ENCODE data around the gene SMTN.
A peak's percentile ranks its signal among the peaks of the same experiment; 100 is the strongest.
"Not testable (repeated sequence)": the region's sequence is repeated elsewhere in the genome, so short reads cannot be mapped to it uniquely, and the experiment has no call there.

The SMTN gene

DNA sequence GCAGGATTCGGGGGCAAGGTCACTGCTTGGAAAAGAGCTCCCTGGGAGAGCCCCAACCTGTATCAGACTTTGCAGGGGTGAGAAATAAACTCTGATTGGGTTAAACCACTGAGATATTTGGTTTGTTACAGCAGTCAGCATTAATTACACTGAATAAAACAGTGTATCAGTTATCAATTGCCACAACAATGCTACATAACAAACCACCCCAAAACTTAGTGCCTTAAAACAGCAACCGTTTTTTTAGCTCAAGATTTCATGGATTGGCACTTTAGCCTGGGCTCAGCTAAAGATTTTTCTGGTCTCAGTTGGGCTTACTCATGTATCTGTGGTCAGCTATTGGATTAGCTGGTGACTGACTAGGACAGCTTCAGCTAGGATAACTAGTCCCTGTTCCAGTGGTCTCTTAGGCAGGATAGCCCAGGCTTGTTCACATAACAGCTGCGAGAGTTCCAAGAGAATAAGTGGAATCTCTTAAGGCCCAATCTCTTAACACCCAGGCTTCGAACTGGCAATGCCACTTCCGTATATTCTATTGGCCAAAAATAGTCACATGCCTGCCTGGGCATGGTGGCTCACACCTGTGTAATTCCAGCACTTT is 7.5 kb upstream of the SMTN start:
- DNase-seq, result not testable (repeated sequence)

DNA sequence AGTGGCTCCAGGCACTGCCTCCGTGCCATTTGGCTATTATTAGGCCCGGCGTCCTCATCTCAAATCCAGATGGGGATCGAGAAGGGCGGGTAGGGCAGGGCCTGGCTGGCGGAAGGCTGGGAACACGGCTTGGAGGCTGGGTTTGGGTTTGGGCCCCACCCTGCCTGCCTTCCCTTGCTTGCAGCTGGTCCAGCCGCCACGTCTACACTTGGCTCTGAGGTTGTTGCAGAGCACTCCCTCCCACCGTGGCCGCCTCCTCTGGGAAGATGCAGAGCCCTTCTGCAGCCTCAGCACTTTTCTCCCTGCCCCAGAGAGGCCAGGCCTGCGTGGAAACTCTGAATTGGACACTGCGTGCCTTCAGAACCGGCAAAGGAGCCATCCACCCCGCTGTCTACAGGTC is 5.2 kb upstream of the SMTN start:
- no peak for DNase-seq

DNA sequence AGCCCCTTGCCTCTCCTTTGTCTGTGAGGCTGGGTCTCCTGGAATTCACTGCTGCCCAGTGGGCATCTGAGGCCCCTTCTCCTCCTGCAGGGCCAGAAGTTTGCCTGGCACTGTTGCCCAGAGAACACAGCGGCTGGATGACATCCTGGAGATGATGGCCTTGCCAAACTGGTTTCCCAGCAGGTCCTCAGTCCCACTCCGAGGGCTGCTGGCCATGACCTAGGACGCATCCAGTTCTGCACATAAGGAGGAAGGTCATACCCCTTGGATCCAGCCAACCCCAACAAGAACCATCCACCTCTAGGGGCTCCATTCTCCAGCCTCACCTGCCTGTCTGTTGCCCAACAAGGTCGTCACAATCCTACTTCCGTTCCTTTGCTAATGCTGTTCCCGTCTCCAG is 3.4 kb upstream of the SMTN start:
- no peak for DNase-seq

DNA sequence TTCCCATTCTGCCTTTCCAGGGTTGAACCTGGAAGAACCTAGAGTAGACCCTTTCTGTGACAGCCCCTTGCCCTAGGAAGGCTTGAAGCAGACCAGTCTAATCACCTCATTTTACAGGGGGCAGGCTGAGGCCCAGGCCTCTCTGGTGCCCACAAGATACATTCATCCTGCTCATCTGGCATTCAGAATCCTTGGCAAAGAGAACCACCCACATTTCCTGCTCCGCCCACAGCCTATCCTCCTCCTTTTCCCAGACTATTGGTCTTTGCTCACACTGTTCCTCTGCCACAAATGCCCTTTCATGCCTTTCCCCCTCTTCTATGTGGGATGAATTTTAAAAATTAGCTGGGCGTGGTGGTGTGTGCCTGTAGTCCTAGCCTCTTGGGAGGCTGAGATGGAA is 2.7 kb upstream of the SMTN start:
- DNase-seq, result not testable (repeated sequence)

DNA sequence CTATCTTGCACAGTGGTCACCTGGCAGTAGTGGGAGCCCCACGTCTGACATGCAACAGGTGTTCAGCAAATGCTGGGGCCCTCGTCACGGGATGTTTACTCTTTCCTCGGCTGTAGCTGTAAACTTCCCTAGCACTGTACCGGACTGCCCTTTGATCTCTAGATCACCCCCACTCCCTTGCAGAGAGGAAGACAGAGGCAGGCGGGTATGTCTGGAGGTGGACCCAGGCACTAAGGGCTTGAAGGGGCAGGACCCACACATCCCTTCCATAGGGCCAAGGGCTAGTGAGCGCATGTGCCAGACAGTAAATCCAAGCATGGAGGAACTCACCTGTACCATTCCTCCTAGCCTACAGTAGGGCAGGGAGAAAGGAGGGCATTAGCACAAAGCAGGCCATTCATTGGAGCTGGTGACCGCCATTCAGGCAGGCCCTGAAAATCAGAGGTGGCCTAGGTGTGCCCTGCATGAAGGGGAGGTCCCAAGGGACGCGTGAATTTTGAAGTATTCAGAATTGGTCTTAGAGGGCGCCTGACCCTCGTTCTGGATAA is 1.9 kb upstream of the SMTN start:
- no peak for DNase-seq

DNA sequence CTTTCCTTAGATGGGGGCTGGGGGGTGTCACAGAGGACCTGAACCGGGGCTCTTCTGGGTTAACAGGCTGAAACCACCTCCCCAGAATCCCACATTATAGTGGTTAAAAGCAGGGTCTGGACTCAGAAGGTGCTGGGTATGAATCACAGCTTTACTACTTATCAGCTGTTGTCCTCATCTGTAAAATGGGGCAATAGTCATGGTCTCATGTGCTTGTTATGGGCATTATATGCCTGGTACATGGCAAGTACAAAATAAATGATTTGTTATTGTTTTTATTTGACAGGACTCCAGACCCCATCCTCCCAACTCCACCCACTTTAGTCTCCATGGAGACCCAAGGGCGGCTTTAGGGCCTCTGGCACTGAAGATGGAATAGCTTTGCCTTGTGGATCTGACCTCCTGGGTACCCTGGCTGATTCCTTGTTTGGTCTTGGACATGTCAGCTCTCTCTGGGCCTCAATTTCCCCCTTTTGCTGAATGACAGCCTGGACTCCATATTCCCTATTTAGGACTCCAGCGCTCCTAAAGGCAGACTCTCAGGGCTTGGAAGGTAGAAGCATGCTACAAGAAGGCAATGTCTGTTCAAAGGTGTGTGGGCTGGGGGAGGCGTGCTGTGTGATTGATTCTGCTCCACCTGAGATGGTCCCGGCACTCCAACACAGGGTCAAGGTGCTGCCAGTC is 812 bp upstream of the SMTN start:
- no peak for DNase-seq

DNA sequence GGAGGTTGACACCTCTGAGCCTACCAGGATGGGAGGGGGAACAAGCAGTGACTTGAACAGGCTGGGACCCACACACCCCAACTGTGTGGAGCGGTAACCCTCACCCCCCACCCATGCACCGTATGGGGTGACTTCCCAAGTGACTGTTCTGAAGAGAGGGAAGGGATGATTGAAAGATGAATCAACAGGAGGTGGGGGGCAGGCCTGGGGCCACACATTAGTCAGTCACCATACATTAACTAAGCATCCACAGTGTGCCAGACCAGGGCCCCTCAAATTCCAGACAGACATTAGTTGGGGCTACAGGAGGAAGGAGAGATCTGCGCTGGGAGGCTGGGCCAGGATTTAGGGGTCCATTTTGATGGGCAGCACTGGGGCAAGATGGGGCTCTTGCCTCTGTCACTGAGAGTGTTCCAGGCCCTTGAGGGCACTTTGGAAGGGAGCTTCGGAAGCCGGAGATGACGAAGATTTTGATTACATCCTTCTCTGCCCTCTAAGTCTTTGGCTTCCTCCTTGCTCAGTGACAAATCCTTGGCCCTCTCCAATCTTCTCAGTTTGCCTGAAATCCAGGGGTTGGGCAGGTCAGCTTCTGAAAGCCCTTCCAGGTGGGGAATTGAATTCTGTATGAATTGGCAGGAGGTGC is 966 bp downstream of the SMTN start:
- peak in 1 of 2 experiments; percentile 19 for DNase-seq

DNA sequence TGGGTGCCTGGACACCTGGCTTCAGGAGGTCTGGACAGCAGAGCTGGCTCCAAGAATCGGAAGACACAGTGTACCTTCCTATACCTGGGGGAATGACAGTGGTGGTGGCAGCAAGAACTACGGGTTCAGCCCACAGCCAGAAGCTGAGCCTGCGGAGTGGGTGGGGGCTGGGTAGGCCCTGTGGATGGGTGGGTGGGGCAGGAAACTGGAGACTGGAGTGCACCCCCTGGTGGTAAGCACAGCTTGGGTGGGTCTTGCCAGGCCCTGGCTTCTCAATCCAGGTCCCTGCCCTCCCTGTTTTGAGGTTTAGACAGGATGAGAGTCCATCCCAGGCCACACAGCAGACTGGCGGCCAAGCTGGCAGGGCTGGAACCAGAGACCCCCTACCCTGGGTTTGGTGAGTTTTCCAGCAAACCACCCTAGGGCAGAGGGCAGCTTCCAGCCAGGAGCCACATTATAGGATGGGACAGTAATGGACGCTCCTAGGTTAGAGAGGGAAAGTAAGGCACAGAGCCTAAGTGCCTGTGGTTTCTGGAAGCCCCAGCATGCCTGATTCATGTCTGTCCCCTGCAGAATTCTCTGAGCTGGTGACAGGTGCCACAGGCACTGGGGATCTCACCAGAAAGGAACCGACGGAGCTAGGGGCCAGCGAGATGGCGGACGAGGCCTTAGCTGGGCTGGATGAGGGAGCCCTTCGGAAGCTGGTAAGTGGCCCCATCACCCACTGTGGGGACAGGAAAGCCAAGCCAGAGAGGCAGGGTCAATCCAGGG is 1.7 kb downstream of the SMTN start:
- peak in 1 of 2 experiments; percentile 47 for DNase-seq

DNA sequence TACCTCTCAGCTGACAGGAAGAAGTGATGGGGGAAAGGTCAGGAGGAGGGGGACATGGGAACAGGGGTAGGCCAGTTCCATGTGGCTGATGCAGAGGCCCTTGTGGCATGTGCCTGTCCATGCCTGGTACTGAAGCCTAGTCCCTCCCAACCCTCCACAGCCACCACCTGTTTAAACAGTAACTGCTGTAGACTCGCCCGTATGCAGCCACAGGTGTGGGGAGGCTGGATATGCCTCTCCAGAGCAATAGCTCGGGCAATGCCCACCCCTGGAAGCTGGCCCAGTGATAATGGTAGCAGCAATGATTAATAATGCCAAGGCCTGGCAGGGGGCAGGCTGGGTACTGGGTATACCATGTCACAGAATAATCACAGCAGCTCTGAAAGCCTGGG is 2.3 kb downstream of the SMTN start:
- no peak for DNase-seq

DNA sequence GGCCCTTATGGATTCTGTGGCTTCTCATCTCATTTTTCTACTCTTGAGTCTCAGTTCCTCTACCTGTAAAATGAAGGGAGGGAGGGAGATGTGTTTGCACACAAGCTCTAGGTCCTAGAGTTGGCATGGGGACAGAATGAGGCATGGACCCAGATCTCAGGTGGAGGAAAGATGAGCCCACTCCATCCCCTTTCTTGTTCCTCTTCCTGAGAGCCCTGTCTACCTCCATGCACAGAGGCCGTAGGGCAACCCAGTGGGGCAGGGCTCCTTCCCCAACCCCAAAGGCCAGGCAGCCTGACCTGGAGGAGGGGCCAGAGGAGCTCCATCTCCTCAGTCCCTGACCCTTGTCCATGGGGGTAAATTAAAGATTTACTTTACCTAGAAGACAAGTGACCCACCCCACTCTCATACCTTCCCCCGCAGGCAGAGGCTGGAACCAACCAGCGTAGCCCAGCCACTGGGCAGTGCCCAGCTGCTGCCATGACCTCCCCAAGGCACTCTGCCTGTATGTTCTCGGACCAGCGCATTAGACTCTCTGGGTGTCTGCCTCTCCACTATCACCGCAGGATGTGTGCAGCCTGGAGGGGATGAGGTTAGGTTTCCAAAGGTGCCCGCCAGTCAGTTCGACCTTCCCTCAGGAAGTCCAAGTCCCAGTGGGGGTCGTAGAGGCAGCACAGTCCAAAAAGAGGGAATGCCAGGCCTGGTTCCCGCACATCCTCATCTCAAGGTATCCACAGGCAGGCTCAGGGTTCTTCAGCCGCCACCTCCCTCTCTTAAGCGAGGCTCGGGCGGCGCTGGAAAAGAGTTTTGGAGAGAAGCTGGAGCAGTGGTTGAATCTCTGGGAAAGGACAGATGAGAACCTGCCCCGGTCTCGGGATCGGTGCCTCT is 3.0 kb downstream of the SMTN start:
- no peak for DNase-seq

DNA sequence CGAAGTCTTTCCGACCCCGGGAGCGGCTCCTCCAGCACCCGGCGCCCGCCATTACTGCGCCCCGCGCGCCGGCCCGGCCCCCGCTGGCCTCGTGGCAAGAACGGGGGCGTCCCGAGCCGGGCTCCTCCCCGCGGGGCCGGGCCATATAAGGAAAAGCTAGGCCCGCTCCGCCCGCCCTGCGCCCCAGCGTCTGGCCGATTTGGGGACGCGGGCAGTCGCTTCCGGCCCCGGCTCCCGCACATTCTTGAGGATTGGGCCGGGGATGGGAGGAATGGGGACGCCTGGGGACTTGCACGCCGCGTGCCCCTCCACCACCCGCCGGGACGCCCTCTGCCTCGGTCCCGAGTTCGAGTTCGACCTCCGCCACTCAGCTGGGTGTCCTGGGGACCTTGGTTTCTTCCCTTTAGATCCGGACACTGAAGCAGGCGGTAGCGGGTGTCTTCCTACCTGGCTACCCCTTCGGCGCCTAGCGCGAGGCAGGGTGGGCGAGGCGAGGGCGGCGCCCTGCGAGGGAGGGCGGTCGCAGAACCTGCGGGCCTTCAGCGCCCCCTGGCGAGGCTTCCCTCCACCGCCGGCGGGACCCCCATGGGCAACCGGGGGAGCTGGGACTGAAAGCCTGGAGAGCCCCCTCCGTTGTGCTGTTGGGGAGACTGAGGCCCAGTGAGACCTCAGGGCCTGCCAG is 3.8 kb downstream of the SMTN start:
- peak in 1 of 2 experiments; percentile 56 for DNase-seq

DNA sequence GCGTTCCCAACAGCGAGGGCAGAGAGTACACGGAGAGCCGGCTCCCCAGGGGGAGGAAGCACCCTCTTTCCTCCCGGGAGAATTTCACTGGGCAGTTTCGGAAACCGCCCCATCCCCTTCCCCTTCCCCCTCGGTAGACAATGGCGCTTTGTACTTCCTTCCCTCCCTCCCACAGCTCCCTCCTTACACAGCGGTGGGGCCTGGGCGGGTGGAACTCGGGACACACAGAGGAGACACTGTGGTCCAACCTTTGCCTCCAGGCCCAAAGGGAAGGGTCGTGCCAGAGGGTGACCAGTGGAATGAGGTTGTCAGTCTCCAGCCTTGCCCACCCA is 4.3 kb downstream of the SMTN start:
- DNase-seq, result no peak

DNA sequence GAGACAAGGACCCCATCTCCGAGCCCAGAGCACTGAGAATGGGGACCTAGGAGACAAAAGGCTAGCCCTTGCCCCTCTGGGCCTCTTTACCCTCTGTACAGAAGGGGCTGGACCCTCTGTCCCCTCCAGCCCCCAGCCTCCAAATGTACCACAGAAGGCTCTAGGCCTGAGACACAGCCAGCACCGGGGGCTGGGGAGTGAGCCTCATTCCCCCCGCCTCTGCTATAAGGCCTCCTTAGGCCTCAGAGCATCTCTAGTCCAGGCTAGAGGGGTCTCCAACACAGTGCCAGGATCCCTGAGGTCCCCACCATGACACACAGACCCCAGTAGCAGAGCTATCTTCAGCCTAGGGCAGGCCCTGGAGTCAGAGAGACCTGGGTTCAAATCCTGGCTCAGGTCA is 4.8 kb downstream of the SMTN start:
- DNase-seq, result no peak

DNA sequence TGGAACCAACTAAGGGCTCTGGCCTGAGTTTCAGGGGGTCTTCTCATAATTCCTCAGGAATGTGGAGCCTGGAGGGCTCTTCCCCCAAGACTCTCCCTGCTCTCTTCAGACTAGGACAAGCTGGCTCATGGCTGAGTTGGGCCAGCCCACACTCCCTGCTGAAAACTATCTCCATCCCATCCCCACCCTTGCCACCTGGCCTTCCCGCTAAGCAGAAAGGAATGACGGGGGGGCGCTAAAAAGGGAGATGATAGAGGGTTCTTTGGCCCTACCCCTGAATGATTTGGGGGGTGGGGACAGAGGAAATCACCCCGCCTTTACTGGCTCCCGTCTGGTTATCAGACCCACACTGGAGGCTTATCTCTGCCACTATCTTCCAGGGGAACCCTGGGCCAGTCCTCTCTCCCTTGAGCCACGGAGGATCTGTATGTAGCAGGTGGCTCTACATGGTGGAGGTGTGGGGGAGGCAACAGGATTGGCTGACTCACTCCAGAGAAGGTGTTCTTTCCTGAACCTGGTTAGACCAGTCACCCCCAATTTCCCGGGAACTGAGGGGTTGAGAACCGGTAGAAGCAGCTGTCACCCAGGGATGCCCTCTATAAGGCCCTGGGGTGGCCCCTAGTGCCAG is 5.7 kb downstream of the SMTN start:
- DNase-seq, result no peak

DNA sequence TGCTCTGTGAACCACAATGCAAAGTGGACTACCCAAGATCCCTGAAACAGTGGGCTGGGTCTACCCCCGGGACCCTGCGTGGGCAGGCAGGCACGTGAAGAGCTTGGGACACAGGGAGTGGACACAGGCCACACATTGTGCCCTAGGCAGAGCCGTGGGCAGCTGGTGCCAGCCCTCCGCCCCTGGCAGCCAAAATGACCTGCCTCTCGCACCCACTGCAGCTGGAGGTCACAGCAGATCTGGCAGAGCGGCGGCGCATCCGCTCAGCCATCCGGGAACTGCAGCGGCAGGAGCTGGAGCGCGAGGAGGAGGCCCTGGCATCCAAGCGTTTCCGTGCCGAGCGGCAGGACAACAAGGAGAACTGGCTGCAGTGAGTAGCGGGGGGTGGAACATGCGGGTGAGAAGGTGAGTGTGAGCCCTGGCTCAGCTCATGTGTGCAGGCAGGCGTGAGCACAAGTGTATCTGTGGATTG is 6.7 kb downstream of the SMTN start:
- no peak for DNase-seq

DNA sequence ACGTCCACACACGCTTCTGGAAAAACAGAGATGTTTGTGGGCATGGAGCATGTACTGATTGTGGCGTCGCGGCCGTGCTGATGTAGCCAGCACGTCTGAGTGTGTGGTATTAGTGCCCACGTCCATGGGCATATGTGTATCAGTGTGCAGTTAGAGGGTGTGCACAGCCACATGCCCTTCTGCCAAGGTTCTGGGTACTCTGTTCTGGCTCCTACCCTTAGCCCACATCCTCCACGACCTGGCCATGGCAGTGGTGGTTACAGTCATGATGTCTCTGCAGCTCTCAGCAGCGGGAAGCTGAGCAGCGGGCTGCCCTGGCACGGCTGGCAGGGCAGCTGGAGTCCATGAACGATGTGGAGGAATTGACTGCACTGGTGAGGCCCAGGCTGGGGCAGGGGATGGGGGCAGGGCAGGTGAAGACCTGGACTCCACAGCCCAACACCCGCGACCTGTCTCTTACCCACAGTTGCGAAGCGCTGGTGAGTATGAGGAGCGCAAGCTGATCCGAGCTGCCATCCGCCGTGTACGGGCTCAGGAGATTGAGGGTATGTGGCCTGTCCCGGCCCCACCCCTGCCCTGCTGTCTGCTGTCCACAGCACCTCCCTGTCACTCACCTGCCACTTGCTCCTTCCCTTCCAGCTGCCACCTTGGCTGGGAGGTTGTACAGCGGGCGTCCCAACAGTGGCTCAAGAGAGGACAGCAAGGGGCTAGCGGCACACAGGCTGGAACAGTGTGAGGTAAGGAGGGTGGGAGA is 7.3 kb downstream of the SMTN start:
- no peak for DNase-seq

DNA sequence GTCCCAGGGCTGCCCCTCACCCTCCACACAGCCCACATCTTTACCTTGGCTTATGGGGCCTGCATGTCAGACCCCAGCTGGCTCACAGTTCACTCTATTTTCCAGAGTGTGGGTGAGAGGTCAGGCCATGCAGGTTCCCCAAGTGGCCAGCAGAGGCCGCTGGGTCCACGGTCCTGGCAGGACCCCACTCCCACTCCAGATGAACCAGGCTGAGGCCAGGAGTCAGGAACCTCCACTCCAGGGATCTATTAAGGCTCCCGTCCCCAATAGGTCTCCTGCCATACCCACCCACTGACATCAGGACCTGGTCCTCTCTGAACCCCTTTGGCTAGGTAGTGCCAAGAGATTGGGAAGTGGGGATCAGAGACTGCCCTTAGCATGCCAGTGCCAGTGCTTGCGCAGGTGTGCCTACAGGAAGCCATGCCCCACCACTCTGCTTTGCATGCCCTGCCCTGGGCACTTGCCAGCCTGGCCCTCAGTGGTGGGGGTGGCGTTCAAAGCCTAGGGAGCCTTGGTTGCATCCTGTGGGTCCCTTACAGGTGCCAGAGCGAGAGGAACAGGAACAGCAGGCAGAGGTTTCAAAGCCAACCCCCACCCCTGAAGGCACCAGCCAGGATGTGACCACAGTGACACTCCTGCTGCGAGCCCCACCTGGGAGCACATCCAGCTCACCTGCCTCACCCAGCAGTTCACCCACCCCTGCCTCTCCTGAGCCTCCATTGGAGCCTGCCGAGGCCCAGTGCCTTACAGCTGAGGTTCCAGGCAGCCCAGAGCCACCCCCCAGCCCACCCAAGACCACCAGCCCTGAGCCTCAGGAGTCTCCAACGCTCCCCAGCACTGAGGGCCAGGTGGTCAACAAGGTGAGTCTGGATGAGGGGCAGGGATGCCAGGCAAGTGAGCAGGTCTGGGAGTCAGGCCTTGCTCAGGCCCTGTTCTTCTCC is 8.3 kb downstream of the SMTN start:
- DNase-seq, result peak in 1 of 2 experiments; percentile 10

DNA sequence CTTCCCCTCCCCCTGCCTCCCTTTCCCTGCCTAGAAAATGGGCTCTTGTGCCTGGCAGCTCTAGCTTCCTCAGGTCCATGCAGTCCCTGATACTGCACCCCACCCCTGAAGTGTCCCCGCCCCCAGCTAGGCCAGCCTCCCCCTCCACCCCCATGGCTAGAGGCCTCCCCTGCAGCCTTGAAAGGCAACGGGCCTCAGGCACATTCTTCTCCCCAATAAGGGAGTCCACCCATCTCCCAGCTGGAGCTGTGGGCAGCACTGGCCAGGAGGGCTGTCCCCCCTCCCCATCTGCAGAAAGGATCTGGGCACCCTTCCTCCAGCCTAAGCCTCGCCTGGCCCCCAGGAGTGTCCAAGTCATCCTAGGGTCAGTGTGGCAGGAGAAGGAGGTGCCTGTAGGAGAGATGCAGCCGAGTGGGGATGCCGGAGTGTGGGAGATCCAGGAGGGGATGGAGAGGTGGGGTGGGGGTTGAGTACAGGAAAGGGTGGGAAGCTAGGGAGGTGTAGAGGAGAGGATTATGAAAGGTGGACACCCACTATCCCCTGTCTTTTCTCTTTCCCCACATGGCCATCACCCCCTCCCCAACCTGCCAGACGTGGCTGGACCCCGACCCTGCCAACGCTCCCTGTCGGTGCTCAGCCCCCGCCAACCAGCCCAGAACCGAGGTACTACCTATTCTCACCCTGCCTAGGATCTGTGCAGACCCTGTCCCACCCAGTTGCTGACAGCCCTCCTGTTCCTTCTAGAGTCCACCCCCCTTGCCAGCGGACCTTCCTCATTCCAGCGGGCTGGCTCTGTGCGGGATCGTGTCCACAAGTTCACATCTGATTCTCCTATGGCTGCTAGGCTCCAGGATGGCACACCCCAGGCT is 9.3 kb downstream of the SMTN start:
- DNase-seq, result no peak

Measured in SW 1271 (cell line).